Measurements from ENCODE around the gene PRR5.

Gene PRR5

DNA sequence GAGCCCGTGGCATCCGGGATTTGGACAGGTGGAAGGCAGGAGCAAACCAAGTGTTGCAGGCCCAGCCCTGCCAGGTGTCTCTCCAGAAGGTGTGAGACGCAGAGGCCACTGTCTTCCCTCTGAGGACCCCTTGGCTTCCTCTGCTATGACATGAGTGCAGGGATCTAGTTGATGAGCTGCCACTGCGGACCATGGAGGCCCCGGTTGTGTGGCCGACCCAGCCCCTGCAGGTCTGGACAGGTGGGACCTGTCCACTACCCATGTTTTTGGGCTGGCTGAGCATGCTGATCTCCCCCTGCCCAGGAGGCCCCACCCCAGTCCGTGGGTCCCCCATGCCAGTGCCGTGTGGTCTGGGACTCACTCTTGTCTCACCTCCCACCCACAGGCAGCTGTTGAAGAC is 22.9 kb downstream of the PRR5 start:
- Histone ChIP-seq H4K5ac (ENCODE audit: low read length) (no peak overlapping the region), H3K56ac (ENCODE audit: low read length) (no peak overlapping the region)
- WGBS (ENCODE audit: extremely low coverage, insufficient coverage, low lambda C conversion rate): no CpG with 5 or more reads among the region's 8 CpGs

DNA sequence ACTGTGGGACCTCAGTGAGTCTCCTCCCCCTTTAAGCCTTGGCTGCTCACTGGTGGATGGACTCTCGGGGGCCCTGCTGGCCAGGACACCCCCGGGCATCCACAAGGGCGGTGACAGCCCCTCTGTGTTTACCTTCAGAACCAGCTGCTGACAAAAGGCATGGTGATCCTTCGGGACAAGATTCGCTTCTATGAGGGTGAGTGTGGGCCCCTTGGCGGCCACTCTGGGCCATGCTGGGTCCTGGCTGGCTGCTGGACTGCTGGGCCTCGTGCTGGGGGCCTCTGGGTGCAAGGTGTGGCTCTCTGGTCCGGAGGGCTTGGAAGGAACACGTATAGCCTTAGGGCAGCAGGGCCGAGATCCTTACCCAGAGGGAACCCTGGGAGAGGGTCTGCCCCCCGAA is 24.4 kb downstream of the PRR5 start:
- no peak overlapping the region for H3K4me3 ChIP-seq (ENCODE audit: low read length)
- no peak overlapping the region for H3K18ac ChIP-seq (ENCODE audit: low read length)
- no peak overlapping the region for H2AK5ac ChIP-seq (ENCODE audit: low read length)
- no peak overlapping the region for H2BK5ac ChIP-seq (ENCODE audit: low read length)
- no peaks in the 10 kb centered on the region for H3K4me1 ChIP-seq (ENCODE audit: control insufficient read depth, low read depth, low read length)
- no peak overlapping the region for H3K4me2 ChIP-seq (ENCODE audit: low read length)
- no peaks in the 10 kb centered on the region for H3K36me3 ChIP-seq (ENCODE audit: control insufficient read depth, insufficient read depth, low read length)
- no peak overlapping the region for H3K27ac ChIP-seq (ENCODE audit: low read depth, low read length)
- no peak for DNase-seq
- no peak overlapping the region for H3K56ac ChIP-seq (ENCODE audit: low read length)
- WGBS (ENCODE audit: extremely low coverage, insufficient coverage, low lambda C conversion rate): no CpG with 5 or more reads among the region's 11 CpGs
- H3K79me2 ChIP-seq (ENCODE audit: control insufficient read depth, insufficient read depth, low read length): no peaks in the 10 kb centered on the region
- no peaks in the 10 kb centered on the region for H3K27me3 ChIP-seq (ENCODE audit: insufficient read depth, low read length, poor library complexity)
- no peak overlapping the region for H4K8ac ChIP-seq (ENCODE audit: low read depth, low read length)
- no peak overlapping the region for H3K23ac ChIP-seq (ENCODE audit: low read length)
- no peak overlapping the region for H3K4ac ChIP-seq (ENCODE audit: low read depth, low read length)
- H3K79me1 ChIP-seq (ENCODE audit: low read length): no peaks in the 10 kb centered on the region
- H3K9ac ChIP-seq (ENCODE audit: low read length): no peak overlapping the region
- no peak overlapping the region for H2BK15ac ChIP-seq (replicated peaks; ENCODE audit: low read depth)
- H2BK120ac ChIP-seq (ENCODE audit: low read depth, low read length): no peak overlapping the region
- H4K5ac ChIP-seq (ENCODE audit: low read length): no peak overlapping the region

More for the DNA sequence above, 22.9 kb downstream of the PRR5 start:
- Histone ChIP-seq H2BK5ac (ENCODE audit: low read length) (no peak overlapping the region), H3K27ac (ENCODE audit: low read depth, low read length) (no peak overlapping the region), H3K4me2 (ENCODE audit: low read length) (no peak overlapping the region), H4K8ac (ENCODE audit: low read depth, low read length) (no peak overlapping the region), H3K4me3 (ENCODE audit: low read length) (no peak overlapping the region), H3K79me2 (ENCODE audit: control insufficient read depth, insufficient read depth, low read length) (no peaks in the 10 kb centered on the region), H3K18ac (ENCODE audit: low read length) (no peak overlapping the region), H3K4me1 (ENCODE audit: control insufficient read depth, low read depth, low read length) (no peaks in the 10 kb centered on the region), H3K27me3 (ENCODE audit: insufficient read depth, low read length, poor library complexity) (no peaks in the 10 kb centered on the region), H2BK120ac (ENCODE audit: low read depth, low read length) (no peak overlapping the region), H2AK5ac (ENCODE audit: low read length) (no peak overlapping the region), H3K4ac (ENCODE audit: low read depth, low read length) (no peak overlapping the region), H3K23ac (ENCODE audit: low read length) (no peak overlapping the region), H3K79me1 (ENCODE audit: low read length) (no peaks in the 10 kb centered on the region), H3K36me3 (ENCODE audit: control insufficient read depth, insufficient read depth, low read length) (no peaks in the 10 kb centered on the region), H3K9ac (ENCODE audit: low read length) (no peak overlapping the region), H2BK15ac (replicated peaks; ENCODE audit: low read depth) (no peak overlapping the region)
- DNase-seq: no peak

DNA sequence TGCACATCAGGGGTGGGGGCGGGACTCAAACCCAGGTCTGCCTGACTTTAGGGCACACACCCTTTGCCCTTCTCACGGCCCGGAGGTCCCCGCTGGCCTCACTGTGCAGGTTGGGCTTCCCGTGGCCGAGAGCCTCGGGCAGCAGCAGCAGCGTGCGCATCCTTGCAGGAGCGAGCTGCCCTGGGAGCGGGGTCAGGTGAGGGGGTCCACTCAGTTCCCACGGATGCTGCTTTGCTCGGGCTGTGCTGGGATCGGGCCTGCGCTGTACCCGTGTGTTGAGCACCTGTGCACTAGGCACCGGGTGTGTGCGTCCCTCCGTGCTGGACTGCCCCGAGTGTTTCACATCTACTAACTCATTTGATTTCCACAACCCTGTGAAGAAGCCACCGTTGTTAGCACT is 25.1 kb downstream of the PRR5 start:
- Histone ChIP-seq H2BK5ac (ENCODE audit: low read length) (no peak overlapping the region), H3K4me1 (ENCODE audit: control insufficient read depth, low read depth, low read length) (no peaks in the 10 kb centered on the region), H3K4me3 (ENCODE audit: low read length) (no peak overlapping the region), H4K5ac (ENCODE audit: low read length) (no peak overlapping the region), H2BK120ac (ENCODE audit: low read depth, low read length) (no peak overlapping the region), H3K27ac (ENCODE audit: low read depth, low read length) (no peak overlapping the region), H3K18ac (ENCODE audit: low read length) (no peak overlapping the region), H3K9ac (ENCODE audit: low read length) (no peak overlapping the region), H3K56ac (ENCODE audit: low read length) (no peak overlapping the region), H3K79me2 (ENCODE audit: control insufficient read depth, insufficient read depth, low read length) (no peaks in the 10 kb centered on the region), H2BK15ac (replicated peaks; ENCODE audit: low read depth) (no peak overlapping the region), H3K4me2 (ENCODE audit: low read length) (no peak overlapping the region), H3K23ac (ENCODE audit: low read length) (no peak overlapping the region), H3K4ac (ENCODE audit: low read depth, low read length) (no peak overlapping the region), H3K36me3 (ENCODE audit: control insufficient read depth, insufficient read depth, low read length) (no peaks in the 10 kb centered on the region), H3K79me1 (ENCODE audit: low read length) (no peaks in the 10 kb centered on the region), H3K27me3 (ENCODE audit: insufficient read depth, low read length, poor library complexity) (no peaks in the 10 kb centered on the region), H4K8ac (ENCODE audit: low read depth, low read length) (no peak overlapping the region), H2AK5ac (ENCODE audit: low read length) (no peak overlapping the region)
- no CpG with 5 or more reads among the region's 21 CpGs for WGBS (ENCODE audit: extremely low coverage, insufficient coverage, low lambda C conversion rate)
- no peak for DNase-seq

DNA sequence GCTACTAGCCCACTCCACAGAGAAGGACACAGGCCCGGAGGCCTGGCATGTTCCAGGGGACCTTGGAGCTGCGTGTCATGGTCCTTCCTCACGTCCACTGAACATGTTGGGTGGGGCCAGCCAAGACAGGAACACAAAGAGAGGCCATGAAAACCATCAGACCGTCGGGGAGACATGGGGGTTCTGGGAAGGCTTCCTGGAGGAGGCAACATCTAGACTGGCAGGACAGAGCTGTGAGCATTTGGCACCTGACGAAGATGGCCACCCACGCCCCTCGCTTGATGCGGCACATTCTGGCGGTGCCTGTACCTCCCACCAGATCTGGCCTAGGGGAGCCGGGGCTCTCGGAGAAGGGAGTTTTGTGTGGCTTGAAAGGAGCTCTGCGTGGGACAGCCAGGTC is 25.7 kb downstream of the PRR5 start:
- H3K4ac ChIP-seq (ENCODE audit: low read depth, low read length): no peak overlapping the region
- H3K9ac ChIP-seq (ENCODE audit: low read length): no peak overlapping the region
- H3K36me3 ChIP-seq (ENCODE audit: control insufficient read depth, insufficient read depth, low read length): no peaks in the 10 kb centered on the region
- H2AK5ac ChIP-seq (ENCODE audit: low read length): no peak overlapping the region
- no peak overlapping the region for H2BK120ac ChIP-seq (ENCODE audit: low read depth, low read length)
- no peaks in the 10 kb centered on the region for H3K27me3 ChIP-seq (ENCODE audit: insufficient read depth, low read length, poor library complexity)
- no peak overlapping the region for H3K4me3 ChIP-seq (ENCODE audit: low read length)
- no peak overlapping the region for H3K56ac ChIP-seq (ENCODE audit: low read length)
- no peak for DNase-seq
- no peak overlapping the region for H4K5ac ChIP-seq (ENCODE audit: low read length)
- H4K8ac ChIP-seq (ENCODE audit: low read depth, low read length): no peak overlapping the region
- H3K79me2 ChIP-seq (ENCODE audit: control insufficient read depth, insufficient read depth, low read length): no peaks in the 10 kb centered on the region
- H3K4me1 ChIP-seq (ENCODE audit: control insufficient read depth, low read depth, low read length): no peaks in the 10 kb centered on the region
- no peak overlapping the region for H2BK15ac ChIP-seq (replicated peaks; ENCODE audit: low read depth)
- no peak overlapping the region for H3K4me2 ChIP-seq (ENCODE audit: low read length)
- no peak overlapping the region for H3K18ac ChIP-seq (ENCODE audit: low read length)
- no peak overlapping the region for H3K23ac ChIP-seq (ENCODE audit: low read length)
- WGBS (ENCODE audit: extremely low coverage, insufficient coverage, low lambda C conversion rate): no CpG with 5 or more reads among the region's 13 CpGs
- peak overlapping the region; percentile 16 for H3K27ac ChIP-seq (ENCODE audit: low read depth, low read length)
- H2BK5ac ChIP-seq (ENCODE audit: low read length): no peak overlapping the region
- no peaks in the 10 kb centered on the region for H3K79me1 ChIP-seq (ENCODE audit: low read length)

DNA sequence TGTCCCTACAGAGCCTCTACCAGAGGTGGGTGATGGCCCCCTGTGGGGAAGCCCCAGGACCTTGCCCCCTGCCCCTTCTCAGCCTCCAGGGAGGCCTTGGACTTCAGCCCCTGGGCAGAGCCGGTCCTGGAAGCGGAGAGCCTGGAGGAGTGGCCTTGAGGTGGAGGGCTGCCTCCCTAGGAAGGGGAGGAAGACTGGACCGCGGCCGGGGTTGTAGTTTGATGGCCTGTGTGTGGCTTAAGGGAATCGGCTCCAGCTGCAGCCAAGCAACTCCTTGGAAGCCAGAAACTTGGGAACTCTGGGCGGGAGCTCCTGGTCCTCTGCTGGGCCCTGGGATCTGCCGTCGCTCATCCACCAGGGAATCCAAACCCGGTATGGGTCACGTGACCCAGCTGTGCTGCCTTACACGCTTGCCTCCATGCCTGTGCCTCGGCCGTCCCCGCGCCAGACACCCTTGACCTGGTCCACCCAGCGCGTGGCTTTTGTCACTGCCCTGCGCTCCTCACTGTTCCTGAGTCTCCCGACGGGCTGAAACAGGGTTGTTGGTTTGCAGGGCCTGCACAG is 26.8 kb downstream of the PRR5 start:
- Histone ChIP-seq H2BK15ac (replicated peaks; ENCODE audit: low read depth) (no peak overlapping the region), H4K8ac (ENCODE audit: low read depth, low read length) (no peak overlapping the region), H3K27me3 (ENCODE audit: insufficient read depth, low read length, poor library complexity) (no peaks in the 10 kb centered on the region), H3K79me1 (ENCODE audit: low read length) (no peaks in the 10 kb centered on the region), H2BK120ac (ENCODE audit: low read depth, low read length) (no peak overlapping the region), H3K27ac (ENCODE audit: low read depth, low read length) (no peak overlapping the region), H3K79me2 (ENCODE audit: control insufficient read depth, insufficient read depth, low read length) (no peaks in the 10 kb centered on the region), H3K4me2 (ENCODE audit: low read length) (no peak overlapping the region), H2BK5ac (ENCODE audit: low read length) (no peak overlapping the region), H2AK5ac (ENCODE audit: low read length) (no peak overlapping the region), H3K4me1 (ENCODE audit: control insufficient read depth, low read depth, low read length) (no peaks in the 10 kb centered on the region), H3K56ac (ENCODE audit: low read length) (no peak overlapping the region), H3K9ac (ENCODE audit: low read length) (no peak overlapping the region), H3K4ac (ENCODE audit: low read depth, low read length) (no peak overlapping the region), H3K23ac (ENCODE audit: low read length) (no peak overlapping the region), H3K36me3 (ENCODE audit: control insufficient read depth, insufficient read depth, low read length) (no peaks in the 10 kb centered on the region), H4K5ac (ENCODE audit: low read length) (no peak overlapping the region), H3K18ac (ENCODE audit: low read length) (no peak overlapping the region), H3K4me3 (ENCODE audit: low read length) (no peak overlapping the region)
- no CpG with 5 or more reads among the region's 21 CpGs for WGBS (ENCODE audit: extremely low coverage, insufficient coverage, low lambda C conversion rate)
- DNase-seq: no peak

DNA sequence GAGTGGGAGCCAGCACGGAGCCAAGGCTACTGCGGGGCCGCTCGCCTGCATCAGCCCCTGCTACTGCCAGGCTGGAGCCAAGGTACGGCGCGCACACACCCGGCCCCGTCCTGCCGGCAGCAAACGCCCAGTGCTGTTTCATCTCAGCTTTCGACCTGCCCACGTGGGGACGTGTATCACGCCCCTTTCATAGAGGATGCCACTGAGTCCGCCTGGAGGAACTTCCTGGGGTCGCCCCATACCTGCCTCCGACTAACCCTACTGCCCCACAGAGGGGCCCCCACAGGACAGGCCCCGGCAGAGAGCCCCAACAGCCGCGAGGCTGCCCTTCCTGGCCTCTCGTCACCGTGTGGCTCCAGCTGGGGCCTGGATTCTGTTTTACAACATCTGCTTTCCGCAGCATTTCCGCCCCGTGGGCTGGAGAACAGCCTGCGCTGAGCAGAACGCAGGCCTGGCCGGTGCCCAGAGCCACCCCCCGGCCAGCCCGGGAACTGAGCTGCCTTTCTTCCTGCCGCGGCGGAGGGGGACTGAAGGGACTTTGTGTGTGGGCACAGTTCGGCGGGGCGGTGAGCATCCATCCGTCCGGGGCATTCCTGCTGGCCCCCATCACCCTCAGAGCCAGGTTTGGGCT is 27.5 kb downstream of the PRR5 start:
- Histone ChIP-seq H3K56ac (ENCODE audit: low read length) (no peak overlapping the region), H2BK5ac (ENCODE audit: low read length) (no peak overlapping the region), H3K9ac (ENCODE audit: low read length) (no peak overlapping the region), H3K79me2 (ENCODE audit: control insufficient read depth, insufficient read depth, low read length) (no peaks in the 10 kb centered on the region), H4K8ac (ENCODE audit: low read depth, low read length) (no peak overlapping the region), H3K23ac (ENCODE audit: low read length) (no peak overlapping the region), H2BK15ac (replicated peaks; ENCODE audit: low read depth) (no peak overlapping the region), H3K27ac (ENCODE audit: low read depth, low read length) (no peak overlapping the region), H4K5ac (ENCODE audit: low read length) (no peak overlapping the region), H3K4me1 (ENCODE audit: control insufficient read depth, low read depth, low read length) (no peaks in the 10 kb centered on the region), H3K4me2 (ENCODE audit: low read length) (no peak overlapping the region), H3K4ac (ENCODE audit: low read depth, low read length) (no peak overlapping the region), H3K27me3 (ENCODE audit: insufficient read depth, low read length, poor library complexity) (no peaks in the 10 kb centered on the region), H3K36me3 (ENCODE audit: control insufficient read depth, insufficient read depth, low read length) (no peaks in the 10 kb centered on the region), H2BK120ac (ENCODE audit: low read depth, low read length) (no peak overlapping the region), H2AK5ac (ENCODE audit: low read length) (no peak overlapping the region), H3K4me3 (ENCODE audit: low read length) (no peak overlapping the region), H3K79me1 (ENCODE audit: low read length) (no peaks in the 10 kb centered on the region), H3K18ac (ENCODE audit: low read length) (no peak overlapping the region)
- WGBS (ENCODE audit: extremely low coverage, insufficient coverage, low lambda C conversion rate): no CpG with 5 or more reads among the region's 39 CpGs
- no peak for DNase-seq
